Stimulated activated CD4-positive, alpha-beta T cell treated with anti-CD3 and anti-CD28 coated beads, Interleukin-15, amount 100 ng/mL, for 48 hours (primary cell): Measurements from ENCODE around the gene RAB20.

Experiments
- DNase-seq, 2 donors: peaks; one replicate each; pipeline ENCODE4 v3.0.0-alpha.2; 2020; ENCODE audit warnings: low read depth in 2 of 2

RAB20 gene

DNA sequence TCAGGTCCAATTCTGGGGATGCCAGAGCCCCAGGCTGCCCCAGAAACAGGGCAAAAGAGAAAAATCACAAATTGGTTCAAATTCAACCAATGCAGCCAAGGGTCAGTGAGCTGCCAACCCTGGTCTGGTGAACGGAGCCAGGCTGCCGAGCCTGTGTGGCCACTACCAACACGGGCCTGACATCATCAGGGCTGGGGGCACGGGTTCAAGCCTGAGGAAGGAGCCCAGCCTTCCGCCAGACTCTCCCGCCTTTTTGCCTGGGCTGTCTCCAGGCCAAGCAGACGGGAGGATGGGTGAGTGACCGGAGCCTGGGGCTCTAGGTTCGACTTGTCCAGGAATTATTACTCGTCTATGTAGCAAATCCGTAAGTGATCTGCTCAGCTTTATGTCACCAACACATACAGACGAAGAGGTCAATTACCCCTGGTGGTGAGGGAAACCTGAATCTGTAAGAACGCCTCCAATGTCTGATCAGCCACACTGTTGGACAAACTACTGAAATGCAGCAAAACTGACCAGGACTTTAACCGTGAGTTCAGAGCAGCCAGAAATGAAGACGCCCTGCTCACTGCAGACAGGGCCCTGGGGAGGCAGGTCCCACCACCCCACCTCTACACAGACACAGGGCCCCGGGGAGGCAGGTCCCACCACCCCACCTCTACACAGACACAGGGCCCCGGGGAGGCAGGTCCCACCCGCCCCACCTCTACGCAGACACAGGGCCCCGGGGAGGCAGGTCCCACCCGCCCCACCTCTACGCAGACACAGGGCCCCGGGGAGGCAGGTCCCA, 31.8 kb downstream of the RAB20 start:
- no peak for DNase-seq

DNA sequence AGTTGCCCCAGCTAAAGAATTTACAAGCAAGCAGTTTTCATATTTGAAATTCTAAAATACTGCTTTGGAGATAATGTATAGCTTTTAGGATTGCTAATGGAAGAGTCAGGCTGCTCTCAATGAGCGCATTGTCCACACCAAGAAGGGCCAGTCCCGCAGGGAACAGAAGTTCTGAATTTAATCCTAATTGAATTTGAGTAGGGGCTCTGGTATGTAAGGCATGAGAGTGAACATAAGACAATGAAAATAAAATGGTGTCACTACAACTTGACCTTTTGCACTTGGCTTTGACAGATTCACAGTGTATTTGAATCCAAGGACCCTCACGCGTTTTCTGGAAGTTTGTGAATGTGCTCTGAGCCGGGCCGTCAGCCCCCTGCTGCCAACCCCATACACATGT, 32.6 kb downstream of the RAB20 start:
- no peak for DNase-seq

DNA sequence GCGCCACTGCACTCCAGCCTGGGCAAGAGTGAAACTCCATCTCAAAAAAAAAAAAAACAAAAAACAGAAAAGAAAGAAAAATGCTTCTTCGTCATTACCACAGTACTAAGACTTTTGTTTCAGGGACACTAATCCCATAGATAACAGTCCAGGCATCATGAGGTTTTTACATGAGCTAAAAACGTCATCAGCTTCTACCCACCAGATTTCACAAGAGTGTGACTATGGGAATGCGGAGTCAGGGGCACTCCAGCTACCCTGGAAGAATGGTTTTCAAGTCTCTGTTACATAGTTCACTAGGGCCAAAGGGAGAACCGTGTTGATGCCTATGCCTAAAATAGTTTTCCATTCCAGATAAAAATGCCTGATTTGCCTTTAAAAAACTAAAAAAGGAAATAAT, 33.2 kb downstream of the RAB20 start:
- no peak for DNase-seq

DNA sequence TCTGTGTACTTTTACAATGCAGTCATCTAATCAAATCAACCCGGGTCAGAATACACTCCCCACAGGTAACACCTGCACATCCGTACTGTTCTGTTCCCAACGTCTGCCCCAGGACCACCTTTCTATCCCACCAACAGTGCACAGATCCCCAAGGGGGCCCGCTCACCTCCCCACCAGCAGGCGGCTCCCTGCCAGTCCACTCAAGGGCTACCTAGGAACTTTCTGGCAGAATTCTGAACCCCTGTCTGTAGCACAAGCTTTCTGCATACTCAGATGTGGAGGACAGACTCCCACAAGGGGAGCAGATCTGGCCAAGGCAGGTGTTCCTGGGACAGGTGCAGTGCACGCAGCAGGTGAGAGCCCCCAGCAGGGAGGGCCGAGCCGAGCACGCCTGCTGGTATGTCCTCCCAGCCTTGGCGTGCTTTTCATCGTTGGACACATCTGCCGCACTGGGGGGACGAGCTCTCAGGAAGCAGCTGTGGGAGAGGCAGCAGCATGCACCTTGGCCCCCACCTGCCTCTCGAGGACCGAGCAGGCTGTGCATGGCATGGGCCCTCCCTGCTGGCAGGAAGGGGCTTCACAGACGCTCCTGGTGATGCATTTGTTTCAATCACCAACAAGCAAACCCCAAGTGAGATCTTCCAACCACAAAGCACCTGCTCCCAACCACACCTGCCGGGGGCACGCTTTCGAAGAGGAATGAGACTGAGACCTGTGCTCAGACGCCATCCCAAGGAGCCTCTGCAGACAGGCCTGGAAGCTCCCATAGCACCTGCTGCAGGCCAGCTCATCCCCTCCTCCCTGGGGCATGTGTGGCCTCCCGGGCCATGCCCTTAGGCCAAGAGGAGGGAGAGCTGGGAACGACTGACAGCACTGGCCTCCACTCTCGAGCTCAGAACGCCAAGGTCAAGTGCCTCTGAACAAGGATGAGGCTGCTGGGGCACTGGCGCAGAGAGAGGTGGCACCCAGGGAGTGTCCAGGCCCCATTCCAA, 35.9 kb downstream of the RAB20 start:
- no peak for DNase-seq

GRCh38 chr13:110524541-110525257, 36.8 kb downstream of the RAB20 start:
- DNase-seq, result no peak

DNA sequence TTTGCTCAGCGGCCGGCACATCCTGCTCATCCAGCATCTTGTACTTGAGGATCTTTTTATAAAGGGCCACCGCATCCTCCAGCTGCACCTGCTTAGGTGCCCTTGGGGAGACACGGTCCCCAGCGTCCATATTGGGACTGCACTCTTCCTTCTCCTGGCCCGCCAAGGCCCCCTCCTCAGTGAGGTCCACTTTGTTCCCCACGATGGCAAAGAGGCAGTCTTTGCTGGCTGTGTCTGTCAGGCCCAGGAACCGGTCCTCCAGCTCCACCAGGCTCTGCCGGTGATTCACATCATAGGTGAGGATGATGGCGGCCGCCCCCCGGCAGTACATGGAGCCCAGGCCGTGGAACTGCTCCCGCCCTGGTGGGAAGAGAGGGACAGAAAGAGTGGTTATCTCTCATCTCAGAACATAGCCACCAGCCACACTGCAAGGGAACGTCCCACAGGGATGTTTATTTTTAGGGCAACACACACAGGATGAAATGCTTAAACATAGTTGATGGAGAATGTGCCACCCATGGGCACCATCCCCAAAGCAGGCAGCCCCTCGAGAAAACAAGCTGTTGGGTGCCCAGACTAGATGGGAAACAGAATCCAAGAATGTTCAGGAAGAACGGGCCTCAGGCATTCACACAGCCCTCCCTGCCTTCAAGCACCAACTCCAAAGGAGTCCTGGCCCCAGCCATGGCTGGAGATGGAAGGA, 37.5 kb downstream of the RAB20 start:
- no peak for DNase-seq

DNA sequence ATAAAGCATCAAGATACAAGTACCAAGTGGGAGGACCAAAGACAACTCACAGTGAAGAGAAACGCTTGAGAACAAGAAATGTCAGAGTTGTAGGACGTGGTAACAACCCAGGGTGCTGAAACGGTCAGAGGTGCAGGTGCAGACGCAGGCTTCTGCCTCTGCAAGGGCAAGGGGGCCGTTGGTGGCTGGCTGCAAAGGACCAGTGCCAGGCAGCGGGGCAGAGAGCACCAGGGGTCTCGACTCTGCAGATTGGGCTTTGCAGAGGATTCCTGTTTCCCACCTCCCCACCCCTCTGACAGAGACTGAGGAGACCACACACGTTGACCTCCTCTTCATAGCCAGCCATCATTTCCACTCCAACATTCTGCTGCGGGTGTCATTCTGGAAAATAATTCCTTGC, 38.3 kb downstream of the RAB20 start:
- no peak for DNase-seq

DNA sequence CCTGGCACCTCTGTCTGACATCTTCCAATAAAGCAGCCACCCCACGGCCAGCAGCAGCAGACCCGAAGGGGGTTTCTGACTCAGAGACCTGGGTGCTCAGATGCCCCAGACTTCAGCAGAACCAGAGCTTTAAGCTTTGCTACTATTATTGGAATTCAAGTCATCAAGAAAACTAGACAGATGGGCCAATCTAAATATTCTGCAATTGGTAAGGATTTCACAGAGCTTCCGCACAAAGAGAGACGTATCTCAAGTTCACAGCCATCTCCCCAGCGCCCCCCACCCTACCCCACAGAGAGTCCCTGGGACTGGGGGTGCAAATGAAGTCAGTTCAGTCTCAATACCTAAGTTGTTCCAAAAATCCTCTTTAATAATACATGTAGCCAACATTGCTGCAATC, 38.8 kb downstream of the RAB20 start:
- no peak for DNase-seq

DNA sequence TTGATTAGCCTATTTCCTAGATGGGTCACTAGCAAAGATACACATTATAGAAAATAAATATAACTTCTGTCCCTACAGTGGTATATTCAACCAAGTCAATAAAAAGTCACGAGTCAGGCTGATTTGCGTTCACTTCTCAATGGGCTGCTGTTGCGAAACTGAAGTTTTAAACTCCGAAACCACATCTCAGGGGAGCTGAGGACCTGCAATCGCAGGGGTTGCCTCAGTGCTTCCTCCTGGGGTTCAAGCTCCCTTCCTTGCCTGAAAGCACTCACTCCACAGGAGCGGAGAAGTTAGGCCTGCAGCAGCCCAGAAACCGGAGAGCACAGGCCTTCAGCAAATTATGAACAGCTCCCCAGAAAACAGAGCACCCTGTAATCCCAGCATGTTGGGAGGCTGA, 39.6 kb downstream of the RAB20 start:
- DNase-seq, result no peak

DNA sequence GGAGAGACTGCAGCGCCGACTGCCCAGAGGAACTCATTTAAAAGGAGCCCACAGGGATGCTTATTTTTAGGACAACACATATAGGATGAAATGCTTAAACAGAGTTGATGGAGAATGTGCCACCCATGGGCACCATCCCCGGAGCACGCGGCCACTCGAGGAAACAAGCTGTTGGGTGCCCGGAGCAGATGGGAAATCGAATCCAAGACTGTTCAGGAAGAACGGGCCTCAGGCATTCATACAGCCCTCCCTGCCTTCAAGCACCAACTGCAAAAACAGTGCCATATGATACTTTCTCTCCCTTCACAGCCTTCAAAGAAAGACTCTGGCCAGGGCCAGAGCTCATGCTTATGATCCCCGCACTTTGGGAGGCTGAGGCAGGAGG, 40.2 kb downstream of the RAB20 start:
- no peak for DNase-seq

GRCh38 chr13:110520431-110521295, 40.9 kb downstream of the RAB20 start:
- no peak for DNase-seq

DNA sequence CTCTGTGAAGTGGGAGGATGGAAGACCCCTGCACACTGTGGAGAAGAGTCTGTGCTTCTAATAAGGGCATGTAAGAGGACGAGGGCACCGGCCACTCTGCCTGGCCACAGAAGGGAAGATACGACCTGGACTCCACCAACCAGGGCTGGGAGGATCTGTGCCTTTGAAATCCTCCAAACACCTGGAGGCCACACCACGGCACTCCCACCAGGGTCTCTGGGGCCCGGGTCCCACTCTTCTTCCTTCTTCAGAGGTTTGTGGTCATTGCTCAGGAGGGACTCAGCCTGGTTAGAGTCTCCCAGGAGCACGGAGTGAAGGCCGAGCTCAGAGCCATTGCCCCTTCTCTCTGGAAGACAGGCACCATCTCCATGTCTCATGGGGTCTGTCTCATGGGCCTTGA, 42.0 kb downstream of the RAB20 start:
- no peak for DNase-seq

DNA sequence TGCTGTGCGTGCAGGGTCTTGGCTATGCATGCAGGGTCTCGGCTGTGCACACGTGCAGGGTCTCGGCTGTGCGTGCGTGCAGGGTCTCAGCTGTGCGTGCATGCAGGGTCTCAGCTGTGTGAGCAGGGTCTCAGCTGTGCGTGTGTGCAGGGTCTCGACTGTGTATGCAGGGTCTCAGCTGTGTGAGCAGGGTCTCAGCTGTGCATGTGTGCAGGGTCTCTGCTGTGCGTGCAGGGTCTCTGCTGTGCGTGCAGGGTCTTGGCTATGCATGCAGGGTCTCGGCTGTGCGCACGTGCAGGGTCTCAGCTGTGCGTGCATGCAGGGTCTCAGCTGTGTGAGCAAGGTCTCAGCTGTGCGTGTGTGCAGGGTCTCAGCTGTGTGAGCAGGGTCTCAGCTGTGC, 42.5 kb downstream of the RAB20 start:
- no peak for DNase-seq

GRCh38 chr13:110518571-110518970, 43.0 kb downstream of the RAB20 start:
- no peak for DNase-seq

- no peak for DNase-seq
Measured at GRCh38 chr13:110518226-110518525, 43.3 kb downstream of the RAB20 start.

DNA sequence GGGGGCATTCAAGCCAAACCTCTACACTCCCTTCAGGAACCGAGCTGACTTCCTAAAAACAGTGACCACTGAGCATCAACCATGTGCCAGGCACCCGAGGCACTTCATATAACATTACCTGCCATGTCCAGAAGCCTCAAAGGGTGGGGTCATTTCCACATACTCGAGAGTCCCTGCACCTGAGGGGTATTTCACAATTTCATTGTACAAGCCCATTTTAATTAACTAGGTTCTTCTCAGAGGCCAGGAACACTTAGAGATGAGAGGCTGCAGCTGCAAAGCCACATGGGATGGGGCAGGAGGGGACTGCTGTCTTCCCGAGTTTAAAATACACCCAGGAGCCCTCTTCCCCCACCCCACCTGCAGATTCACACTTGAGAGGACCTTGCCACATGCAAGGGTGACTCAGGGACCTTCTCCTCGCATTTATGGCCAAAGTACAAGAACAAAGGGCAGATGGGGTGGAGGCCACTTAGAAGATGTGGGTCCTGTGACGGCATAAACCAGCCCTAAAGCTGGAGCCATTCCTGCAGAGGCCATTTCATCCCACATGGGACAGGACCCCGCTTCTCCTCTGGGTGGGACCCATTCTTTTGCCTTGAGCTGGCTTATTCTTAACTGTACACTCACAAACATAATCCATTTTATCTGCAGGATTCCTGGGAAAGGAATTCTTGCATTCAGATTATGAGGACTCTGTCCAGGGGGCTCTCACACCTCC, 43.9 kb downstream of the RAB20 start:
- no peak for DNase-seq

GRCh38 chr13:110516500-110516899, 45.0 kb downstream of the RAB20 start:
- DNase-seq, result no peak

DNA sequence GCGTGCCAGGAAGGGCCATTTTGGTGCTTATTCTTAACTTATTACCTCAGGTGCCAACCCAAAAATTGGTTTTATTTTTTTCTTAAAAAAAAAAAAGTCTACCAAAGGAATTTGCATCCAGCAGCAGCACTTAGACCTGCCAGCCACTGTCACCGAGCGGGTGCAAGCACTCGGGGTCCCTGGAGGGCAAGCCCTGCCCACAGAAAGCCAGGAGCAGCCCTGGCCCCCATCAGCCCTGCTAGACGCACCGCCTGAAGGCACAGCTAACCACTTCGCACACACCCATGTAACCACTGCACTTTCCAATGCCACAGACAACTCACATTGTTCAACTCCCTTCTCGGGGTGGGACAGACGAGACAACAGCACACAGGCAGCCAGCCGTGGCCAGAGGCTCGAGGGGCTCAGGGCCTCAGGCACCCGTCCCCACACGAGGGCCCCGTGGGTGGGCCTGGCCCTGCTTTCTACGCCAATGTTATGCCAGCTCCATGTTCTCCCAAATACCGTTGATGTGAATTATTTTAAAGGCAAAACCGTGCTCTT, 49.3 kb downstream of the RAB20 start:
- DNase-seq, result no peak

- DNase-seq, result no peak
Measured at GRCh38 chr13:110511509-110512181, 49.9 kb downstream of the RAB20 start.
